ENCODE measurements around the gene HCRTR1. TPM values are rescaled to one million over a fixed set of nuclear protein-coding genes. Genes with fewer than 3 reads are reported as not detected.

Gene HCRTR1
- total and polyA plus RNA-seq, 2 donors (not counting 3 experiments of a cell fraction or from before 2014, with no cell fraction given), result 0.93 to 1.5 TPM

DNA sequence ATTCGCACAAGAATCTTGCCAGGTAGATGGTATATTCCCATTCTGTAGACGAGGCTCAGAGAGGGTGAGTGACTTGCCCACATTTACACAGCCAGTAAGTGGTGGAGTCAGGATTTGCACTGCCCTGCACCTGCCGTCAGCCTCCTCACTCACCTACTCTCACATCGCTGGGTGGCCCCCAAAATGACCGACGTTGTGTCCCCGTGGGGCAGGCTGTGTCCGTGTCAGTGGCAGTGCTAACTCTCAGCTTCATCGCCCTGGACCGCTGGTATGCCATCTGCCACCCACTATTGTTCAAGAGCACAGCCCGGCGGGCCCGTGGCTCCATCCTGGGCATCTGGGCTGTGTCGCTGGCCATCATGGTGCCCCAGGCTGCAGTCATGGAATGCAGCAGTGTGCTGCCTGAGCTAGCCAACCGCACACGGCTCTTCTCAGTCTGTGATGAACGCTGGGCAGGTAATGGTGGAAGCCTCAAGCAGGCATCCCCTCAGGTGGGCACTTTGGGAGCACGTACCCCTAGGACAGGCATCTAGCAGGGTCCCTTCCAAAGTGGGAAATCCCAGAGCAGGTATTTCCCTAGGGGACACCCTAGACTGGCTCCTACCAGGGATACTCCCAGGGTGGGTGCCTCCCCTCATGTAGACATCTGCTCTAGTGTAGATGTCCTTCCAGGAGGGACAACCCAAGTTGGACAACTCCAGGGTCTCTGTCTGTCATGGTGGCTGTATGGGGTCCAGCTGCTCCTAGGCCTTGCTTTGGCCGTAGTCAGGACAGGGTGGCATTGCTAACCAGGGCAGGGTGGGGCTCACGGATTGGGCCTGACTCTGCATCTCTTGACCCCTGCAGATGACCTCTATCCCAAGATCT lies 3.4 kb downstream of the HCRTR1 start:
- ChIA-PET POLR2A (no interaction called here), CTCF (interaction anchor here (1.1 to 1.5 kb wide), 2 partner anchors 10 to 226 kb away, joined by 3 to 4 read pairs; no protein-coding TSS in a partner anchor)
- Histone ChIP-seq H3K9ac (replicated peaks; ENCODE audit: extremely low read depth, insufficient read depth, low read length) (no peak overlapping the region), H3K4me1 (ENCODE audit: control insufficient read depth, extremely low read depth, insufficient read depth, low read length) (no peaks in the 10 kb centered on the region), H3K79me2 (ENCODE audit: control insufficient read depth, insufficient read depth, low read length) (no peaks in the 10 kb centered on the region), H3K4me3 (replicated peaks in 1 of 3; ENCODE audit: insufficient read depth in 1 of 3, low read depth in 1 of 3, low read length in 3 of 3) (no peak overlapping the region), H3K36me3 (ENCODE audit: control insufficient read depth in 2 of 2, extremely low read depth in 1 of 2, insufficient read depth in 2 of 2, low read length in 2 of 2) (no peaks in the 10 kb centered on the region), H3K4me2 (ENCODE audit: insufficient read depth, low read length) (no peak overlapping the region), H3K27ac (ENCODE audit: insufficient read depth, low read depth, low read length) (no peak overlapping the region), H4K20me1 (replicated peaks; ENCODE audit: control insufficient read depth, extremely low read depth, insufficient read depth, low read length) (no peaks in the 10 kb centered on the region), H3K27me3 (ENCODE audit: control insufficient read depth in 2 of 2, insufficient read depth in 2 of 2, low read length in 2 of 2) (peaks cover 0 to 1% of the 10 kb centered on the region in 2 experiments), H3K9me1 (replicated peaks; ENCODE audit: control insufficient read depth, extremely low read depth, insufficient read depth, low read length) (no peaks in the 10 kb centered on the region), H3K9me3 (replicated peaks; ENCODE audit: control insufficient read depth, insufficient read depth, low read length) (no peaks in the 10 kb centered on the region), H2AFZ (ENCODE audit: low read depth, low read length) (no peak overlapping the region)
- BruUV-seq (replicated peaks), result no TSS peak
- no peak for TF ChIP-seq JUN (IDR thresholded peaks at IDR 0.05; ENCODE audit: borderline replicate concordance, insufficient read depth, insufficient read length, low read depth)
- no peak for TF ChIP-seq POLR2AphosphoS5 (IDR thresholded peaks at IDR 0.05; ENCODE audit: insufficient read depth, low read depth, low read length)
- TF ChIP-seq FOS (IDR thresholded peaks at IDR 0.05; ENCODE audit: borderline replicate concordance, insufficient read depth, low read length), result no peak
- TF ChIP-seq POLR2A (IDR thresholded peaks at IDR 0.05; ENCODE audit: low read depth, low read length), result no peak
- TF ChIP-seq GATA2 (IDR thresholded peaks at IDR 0.05; ENCODE audit: insufficient read depth, insufficient read length, low read depth, low read length), result no peak
- DNase-seq (ENCODE audit: low read depth, low spot score) (no peak), FAIRE-seq (no peak)
- intact Hi-C loops (cut with micrococcal nuclease) (no loop called here), dilution Hi-C loops (cut with MboI; ENCODE audit: extremely low pct_ligation_motif_present, low sequenced_read_pairs) (no loop called here)

DNA sequence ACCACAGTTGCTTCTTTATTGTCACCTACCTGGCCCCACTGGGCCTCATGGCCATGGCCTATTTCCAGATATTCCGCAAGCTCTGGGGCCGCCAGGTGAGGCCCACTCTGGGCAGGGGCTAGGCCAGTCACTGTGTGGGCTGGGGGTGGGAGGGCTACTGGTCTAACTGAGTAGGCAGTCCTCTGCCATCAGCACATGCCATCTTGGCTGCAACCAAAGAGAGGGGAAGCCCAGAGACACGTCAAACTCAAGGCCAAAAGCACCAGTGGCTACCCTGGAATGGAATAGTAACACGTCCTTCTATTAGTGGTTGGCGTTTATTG lies 4.0 kb downstream of the HCRTR1 start:
- dilution Hi-C loops (cut with MboI; ENCODE audit: extremely low pct_ligation_motif_present, low sequenced_read_pairs), result no loop called here
- intact Hi-C loops (cut with micrococcal nuclease), result no loop called here

More for the DNA sequence above, 4.0 kb downstream of the HCRTR1 start:
- no peak for DNase-seq (ENCODE audit: low read depth, low spot score)
- ChIA-PET POLR2A (no interaction called here), CTCF (interaction anchor here (0.9 to 1.5 kb wide), 3 partner anchors 9 to 227 kb away, joined by 3 to 4 read pairs (median 3); no protein-coding TSS in a partner anchor)
- FAIRE-seq, result no peak
- H3K4me2 ChIP-seq (ENCODE audit: insufficient read depth, low read length), result no peak overlapping the region
- H3K9ac ChIP-seq (replicated peaks; ENCODE audit: extremely low read depth, insufficient read depth, low read length), result no peak overlapping the region
- H3K9me3 ChIP-seq (replicated peaks; ENCODE audit: control insufficient read depth, insufficient read depth, low read length), result no peaks in the 10 kb centered on the region
- H3K27ac ChIP-seq (ENCODE audit: insufficient read depth, low read depth, low read length), result no peak overlapping the region
- peaks cover 0 to 1% of the 10 kb centered on the region in 2 experiments for H3K36me3 ChIP-seq (ENCODE audit: control insufficient read depth in 2 of 2, extremely low read depth in 1 of 2, insufficient read depth in 2 of 2, low read length in 2 of 2)
- BruUV-seq (replicated peaks), result no TSS peak
- no peak overlapping the region for H3K4me3 ChIP-seq (replicated peaks in 1 of 3; ENCODE audit: insufficient read depth in 1 of 3, low read depth in 1 of 3, low read length in 3 of 3)
- TF ChIP-seq MYC (IDR thresholded peaks at IDR 0.05; ENCODE audit: low read depth, low read length) (no peak), EZH2 (IDR thresholded peaks at IDR 0.05; ENCODE audit: borderline replicate concordance, low read depth, low read length, severe bottlenecking) (no peak), GATA2 (IDR thresholded peaks at IDR 0.05; ENCODE audit: insufficient read depth, insufficient read length, low read depth, low read length) (no peak), POLR2A (IDR thresholded peaks at IDR 0.05; ENCODE audit: low read depth, low read length) (no peak)
- TF ChIP-seq, protein P1, sequence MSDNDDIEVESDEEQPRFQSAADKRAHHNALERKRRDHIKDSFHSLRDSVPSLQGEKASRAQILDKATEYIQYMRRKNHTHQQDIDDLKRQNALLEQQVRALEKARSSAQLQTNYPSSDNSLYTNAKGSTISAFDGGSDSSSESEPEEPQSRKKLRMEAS (IDR thresholded peaks at IDR 0.05; ENCODE audit: insufficient read depth, insufficient read length), result no peak
- H3K27me3 ChIP-seq (ENCODE audit: control insufficient read depth in 2 of 2, insufficient read depth in 2 of 2, low read length in 2 of 2), result peaks cover 0 to 1% of the 10 kb centered on the region in 2 experiments
- H3K9me1 ChIP-seq (replicated peaks; ENCODE audit: control insufficient read depth, extremely low read depth, insufficient read depth, low read length), result no peaks in the 10 kb centered on the region
- H2AFZ ChIP-seq (ENCODE audit: low read depth, low read length), result no peak overlapping the region
- H3K4me1 ChIP-seq (ENCODE audit: control insufficient read depth, extremely low read depth, insufficient read depth, low read length), result no peaks in the 10 kb centered on the region
- H3K79me2 ChIP-seq (ENCODE audit: control insufficient read depth, insufficient read depth, low read length), result no peaks in the 10 kb centered on the region
- H4K20me1 ChIP-seq (replicated peaks; ENCODE audit: control insufficient read depth, extremely low read depth, insufficient read depth, low read length), result no peaks in the 10 kb centered on the region

Measured in endothelial cell of umbilical vein (primary cell).